Hepatocyte (in vitro differentiated cells): ENCODE data around the gene TDRD3. TPM values are rescaled to one million over a fixed set of nuclear protein-coding genes. Genes with fewer than 3 reads are reported as not detected.

ENCODE experiments used
- DNase-seq: peaks from one replicate; pipeline ENCODE4 v3.0.0-alpha.2; 2016; ENCODE audit warnings: low spot score
- H2AFZ ChIP-seq: fragments of 200-600 bp; sonication (generic); 2 replicates; pipeline ENCODE4 v1.6.0; 2016; ENCODE audit warnings: antibody characterized with exemption, mild to moderate bottlenecking
- H3K27ac ChIP-seq: fragments of 200-600 bp; sonication (generic); 2 replicates; pipeline ENCODE4 v1.5.1; 2016; ENCODE audit warnings: mild to moderate bottlenecking
- H3K27me3 ChIP-seq: fragments of 200-600 bp; sonication (generic); 2 replicates; pipeline ENCODE4 v1.6.1; 2016
- H3K36me3 ChIP-seq: fragments of 200-600 bp; sonication (generic); replicated peaks from 2 replicates; pipeline ENCODE4 v1.5.1; 2016; ENCODE audit warnings: low read depth; ENCODE audit not compliant: insufficient read depth
- H3K4me1 ChIP-seq: fragments of 200-600 bp; sonication (generic); 2 replicates; pipeline ENCODE4 v1.5.1; 2016; ENCODE audit warnings: mild to moderate bottlenecking, moderate library complexity; ENCODE audit not compliant: insufficient read depth
- H3K4me2 ChIP-seq: fragments of 200-600 bp; sonication (generic); 2 replicates; pipeline ENCODE4 v1.6.0; 2016
- H3K4me3 ChIP-seq: fragments of 200-600 bp; sonication (generic); 2 replicates; pipeline ENCODE4 v1.5.1; 2016; ENCODE audit warnings: mild to moderate bottlenecking
- H3K79me2 ChIP-seq: fragments of 200-600 bp; sonication (generic); 2 replicates; pipeline ENCODE4 v1.6.0; 2017; ENCODE audit warnings: mild to moderate bottlenecking
- H3K9me2 ChIP-seq: fragments of 200-600 bp; sonication (generic); replicated peaks from 2 replicates; pipeline ENCODE4 v1.6.0; 2017; ENCODE audit warnings: mild to moderate bottlenecking; ENCODE audit not compliant: insufficient read depth
- H3K9me3 ChIP-seq: fragments of 200-600 bp; sonication (generic); 2 replicates; pipeline ENCODE4 v1.5.1; 2016; ENCODE audit warnings: low read depth, mild to moderate bottlenecking
- H4K20me1 ChIP-seq: fragments of 200-600 bp; sonication (generic); 2 replicates; pipeline ENCODE4 v1.6.0; 2016; ENCODE audit warnings: mild to moderate bottlenecking; ENCODE audit not compliant: insufficient read depth, poor library complexity, severe bottlenecking
- EZH2 ChIP-seq: fragments of 200-600 bp; sonication (generic); IDR thresholded peaks from 2 replicates; pipeline ENCODE4 v1.6.1; 2016; ENCODE audit warnings: antibody characterized with exemption, mild to moderate bottlenecking, borderline replicate concordance
- EZH2phosphoT487 ChIP-seq: fragments of 200-600 bp; sonication (generic); IDR thresholded peaks from one replicate; pipeline ENCODE4 v1.6.1; 2018; ENCODE audit warnings: antibody characterized with exemption, mild to moderate bottlenecking, low read depth, moderate library complexity; ENCODE audit not compliant: unreplicated experiment, severe bottlenecking
- WGBS: methylation state at CpG from one replicate; pipeline ENCODE4 v1.1.6; 2016; ENCODE audit warnings: low lambda C conversion rate; ENCODE audit errors: missing lambda C conversion rate; 5-methylcytosine and 5-hydroxymethylcytosine counted together
- polyA plus RNA-seq: library from polyadenylated mRNA; unstranded; fragments of >200 nt; fragmentation: Nextera tagmentation; extraction: Ambion mirVana; gene quantifications from 2 replicates; pipeline ENCODE4 v1.2.1, GENCODE V29; 2016
- total RNA-seq: library from RNA; depleted of rRNA; stranded (reverse); fragments of >200 nt; gene quantifications from 2 replicates; pipeline ENCODE4 v1.2.3, GENCODE V29; 2014
- TF ChIP-seq, protein P1 (sequence below): fragments of 200-600 bp; sonication (generic); IDR thresholded peaks from 2 replicates; pipeline ENCODE4 v1.5.1; 2016; ENCODE audit warnings: antibody characterized with exemption, mild to moderate bottlenecking; ENCODE audit not compliant: poor library complexity

The TDRD3 gene
- total and polyA plus RNA-seq, 2 experiments from 2014 or later, result 5.3 to 16.8 TPM

DNA sequence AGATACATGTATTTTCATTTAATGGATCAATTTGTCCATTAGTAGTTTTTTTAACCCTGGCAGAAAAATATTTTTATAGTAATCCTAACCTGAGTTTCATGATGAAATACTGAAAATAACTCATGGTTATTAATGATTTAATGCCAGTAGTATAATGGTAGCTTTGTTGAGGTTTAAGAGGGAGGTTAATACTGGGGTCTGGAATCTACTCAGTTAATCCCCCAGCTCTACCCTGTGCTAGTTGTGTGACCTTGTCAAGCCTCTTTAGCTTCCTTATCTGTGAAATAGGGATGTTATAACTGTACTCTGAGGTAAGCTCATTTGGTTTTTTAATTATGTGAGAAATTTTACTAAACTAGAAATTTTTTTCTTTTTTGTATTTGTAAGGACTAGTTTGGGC is 122.5 kb downstream of the TDRD3 start:
- H3K4me2 ChIP-seq, result no peak overlapping the region
- H4K20me1 ChIP-seq, result no peaks in the 10 kb centered on the region
- H3K9me3 ChIP-seq, result no peaks in the 10 kb centered on the region
- peaks cover 4% of the 10 kb centered on the region for H3K4me1 ChIP-seq
- no peaks in the 10 kb centered on the region for H3K9me2 ChIP-seq
- H3K79me2 ChIP-seq, result no peaks in the 10 kb centered on the region
- H3K27ac ChIP-seq, result no peak overlapping the region
- H3K4me3 ChIP-seq, result no peak overlapping the region
- DNase-seq, result no peak
- H2AFZ ChIP-seq, result no peak overlapping the region
- no peak for TF ChIP-seq EZH2phosphoT487
- TF ChIP-seq EZH2, result no peak
- TF ChIP-seq, protein P1, sequence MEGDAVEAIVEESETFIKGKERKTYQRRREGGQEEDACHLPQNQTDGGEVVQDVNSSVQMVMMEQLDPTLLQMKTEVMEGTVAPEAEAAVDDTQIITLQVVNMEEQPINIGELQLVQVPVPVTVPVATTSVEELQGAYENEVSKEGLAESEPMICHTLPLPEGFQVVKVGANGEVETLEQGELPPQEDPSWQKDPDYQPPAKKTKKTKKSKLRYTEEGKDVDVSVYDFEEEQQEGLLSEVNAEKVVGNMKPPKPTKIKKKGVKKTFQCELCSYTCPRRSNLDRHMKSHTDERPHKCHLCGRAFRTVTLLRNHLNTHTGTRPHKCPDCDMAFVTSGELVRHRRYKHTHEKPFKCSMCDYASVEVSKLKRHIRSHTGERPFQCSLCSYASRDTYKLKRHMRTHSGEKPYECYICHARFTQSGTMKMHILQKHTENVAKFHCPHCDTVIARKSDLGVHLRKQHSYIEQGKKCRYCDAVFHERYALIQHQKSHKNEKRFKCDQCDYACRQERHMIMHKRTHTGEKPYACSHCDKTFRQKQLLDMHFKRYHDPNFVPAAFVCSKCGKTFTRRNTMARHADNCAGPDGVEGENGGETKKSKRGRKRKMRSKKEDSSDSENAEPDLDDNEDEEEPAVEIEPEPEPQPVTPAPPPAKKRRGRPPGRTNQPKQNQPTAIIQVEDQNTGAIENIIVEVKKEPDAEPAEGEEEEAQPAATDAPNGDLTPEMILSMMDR, result no peak
- H3K36me3 ChIP-seq, result no peaks in the 10 kb centered on the region
- no peaks in the 10 kb centered on the region for H3K27me3 ChIP-seq

DNA sequence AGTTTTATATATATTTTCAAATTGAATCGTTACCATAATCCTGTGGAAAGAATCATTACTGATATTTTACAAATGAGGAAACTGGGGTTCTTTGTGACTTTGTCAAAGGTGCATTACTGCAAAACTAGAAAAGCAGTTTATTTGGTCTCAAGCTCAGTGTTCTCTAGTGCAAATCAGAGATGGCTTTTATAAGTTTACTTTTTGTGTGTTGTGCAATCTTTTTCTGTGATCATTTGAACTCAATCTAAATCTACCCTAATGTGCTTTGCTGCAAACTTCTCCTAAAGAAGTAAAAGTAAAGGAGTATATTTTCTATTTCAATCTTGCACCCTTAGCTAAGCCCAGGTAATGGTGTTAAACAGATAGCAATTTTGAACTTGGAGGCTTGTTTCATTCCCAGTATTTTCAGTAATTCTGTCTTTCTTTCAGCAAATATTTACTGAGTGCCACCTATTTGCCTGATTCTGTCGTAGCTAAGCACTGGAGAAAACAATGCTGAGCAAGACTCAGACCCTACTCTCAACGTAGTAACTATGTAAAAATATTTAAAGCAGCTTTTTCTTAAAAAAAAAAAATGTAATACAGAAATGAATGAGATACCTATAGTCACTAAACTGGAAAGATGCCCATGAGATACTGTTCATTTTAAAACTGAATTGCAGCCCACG is 124.0 kb downstream of the TDRD3 start:
- no peak overlapping the region for H2AFZ ChIP-seq
- H3K4me3 ChIP-seq, result no peak overlapping the region
- no peak for DNase-seq
- H3K9me2 ChIP-seq, result no peaks in the 10 kb centered on the region
- WGBS, result 80% methylated on average over 4 of the region's 4 CpGs
- no peak overlapping the region for H3K27ac ChIP-seq
- H3K9me3 ChIP-seq, result no peaks in the 10 kb centered on the region
- H3K4me2 ChIP-seq, result no peak overlapping the region
- H3K27me3 ChIP-seq, result no peaks in the 10 kb centered on the region
- no peaks in the 10 kb centered on the region for H3K36me3 ChIP-seq
- no peaks in the 10 kb centered on the region for H4K20me1 ChIP-seq
- no peaks in the 10 kb centered on the region for H3K79me2 ChIP-seq
- TF ChIP-seq EZH2phosphoT487 (no peak), EZH2 (no peak)
- TF ChIP-seq, protein P1, result no peak
- peaks cover 4% of the 10 kb centered on the region for H3K4me1 ChIP-seq

DNA sequence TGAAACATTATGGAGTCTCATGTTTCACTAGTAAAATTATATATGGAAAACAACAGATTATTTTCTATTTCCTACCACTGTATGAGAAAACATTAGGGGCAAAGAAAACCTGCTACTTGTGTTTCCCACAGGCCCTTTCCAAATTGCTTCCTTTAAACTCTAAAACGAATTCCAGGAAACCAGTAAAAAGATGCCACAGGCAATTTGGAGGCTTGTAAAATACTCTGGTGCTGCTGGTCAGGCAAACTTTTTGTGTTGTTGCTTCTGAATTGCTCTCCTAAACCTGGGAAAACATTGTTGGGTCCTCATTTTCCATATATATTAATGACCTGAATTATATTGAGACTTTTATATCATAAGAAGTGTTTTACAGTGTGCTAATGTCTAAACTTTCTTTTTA is 141.5 kb downstream of the TDRD3 start:
- 32% methylated on average over 1 of the region's 1 CpG for WGBS
- no peak for TF ChIP-seq EZH2
- TF ChIP-seq EZH2phosphoT487, result no peak
- TF ChIP-seq, protein P1, result no peak
- no peak overlapping the region for H2AFZ ChIP-seq
- no peaks in the 10 kb centered on the region for H3K79me2 ChIP-seq
- no peak overlapping the region for H3K27ac ChIP-seq
- H3K4me3 ChIP-seq, result no peak overlapping the region
- H4K20me1 ChIP-seq, result no peaks in the 10 kb centered on the region
- H3K4me2 ChIP-seq, result no peak overlapping the region
- no peaks in the 10 kb centered on the region for H3K9me3 ChIP-seq
- H3K9me2 ChIP-seq, result no peaks in the 10 kb centered on the region
- no peak for DNase-seq
- no peaks in the 10 kb centered on the region for H3K27me3 ChIP-seq
- H3K36me3 ChIP-seq, result no peaks in the 10 kb centered on the region
- no peaks in the 10 kb centered on the region for H3K4me1 ChIP-seq

DNA sequence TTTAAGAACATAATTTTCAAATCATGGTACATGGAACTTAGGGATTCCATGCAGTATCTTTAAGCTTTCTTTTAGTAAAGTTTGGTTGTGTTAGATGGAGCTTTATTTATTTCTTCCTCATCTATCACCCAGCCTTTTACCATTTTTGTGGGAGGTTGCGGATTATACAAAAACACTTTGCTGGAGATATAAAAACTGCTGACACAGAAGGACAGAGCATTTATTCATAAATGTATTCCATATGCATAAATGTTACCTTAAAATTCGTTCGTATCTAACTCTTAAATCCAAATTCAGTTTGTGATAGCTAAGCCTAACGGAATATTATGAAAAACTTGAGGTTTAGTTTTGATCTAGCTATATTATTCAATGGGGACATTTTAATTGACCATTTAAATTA is 143.3 kb downstream of the TDRD3 start:
- no peaks in the 10 kb centered on the region for H3K79me2 ChIP-seq

More for the DNA sequence above, 143.3 kb downstream of the TDRD3 start:
- H3K9me3 ChIP-seq, result no peaks in the 10 kb centered on the region
- H3K27ac ChIP-seq, result no peak overlapping the region
- H3K9me2 ChIP-seq, result no peaks in the 10 kb centered on the region
- no peaks in the 10 kb centered on the region for H3K27me3 ChIP-seq
- no peak overlapping the region for H2AFZ ChIP-seq
- H3K36me3 ChIP-seq, result no peaks in the 10 kb centered on the region
- TF ChIP-seq EZH2phosphoT487 (no peak), EZH2 (no peak)
- TF ChIP-seq, protein P1, result no peak
- no peak overlapping the region for H3K4me3 ChIP-seq
- no peaks in the 10 kb centered on the region for H4K20me1 ChIP-seq
- no peaks in the 10 kb centered on the region for H3K4me1 ChIP-seq
- 92% methylated on average over 4 of the region's 4 CpGs for WGBS
- no peak for DNase-seq
- no peak overlapping the region for H3K4me2 ChIP-seq
